Fibroblast of lung (primary cell): ENCODE measurements around the gene PDLIM5. TPM values are rescaled to one million over a fixed set of nuclear protein-coding genes. Genes with fewer than 3 reads are reported as not detected.

Source experiments
- DNase-seq, 2 donors: peaks; one replicate each; pipeline versions ENCODE4 v3.0.0 to v3.0.0-alpha.2; 2010; ENCODE audit warnings: low read depth in 2 of 2
- H2AFZ ChIP-seq: 2 replicates; pipeline ENCODE4 v1.5.1; 2012; ENCODE audit warnings: low read length, control low read depth, inconsistent platforms
- H3K27ac ChIP-seq: 2 replicates; pipeline ENCODE4 v1.5.1; 2011; ENCODE audit warnings: low read length, control low read depth; ENCODE audit not compliant: insufficient read depth
- H3K27me3 ChIP-seq: 2 replicates; pipeline ENCODE4 v1.5.1; 2011; ENCODE audit warnings: mild to moderate bottlenecking, low read length; ENCODE audit not compliant: control insufficient read depth, insufficient read depth
- H3K36me3 ChIP-seq: 2 replicates; pipeline ENCODE4 v1.5.1; 2011; ENCODE audit warnings: low read length; ENCODE audit not compliant: control insufficient read depth, insufficient read depth
- H3K4me1 ChIP-seq: 2 replicates; pipeline ENCODE4 v1.5.1; 2011; ENCODE audit warnings: low read length; ENCODE audit not compliant: control insufficient read depth, insufficient read depth; ENCODE audit errors: extremely low read depth
- H3K4me2 ChIP-seq: 2 replicates; pipeline ENCODE4 v1.5.1; 2011; ENCODE audit warnings: low read length, control low read depth; ENCODE audit not compliant: insufficient read depth; ENCODE audit errors: extremely low read depth
- H3K4me3 ChIP-seq, 4 experiments: fragments of 200-600 bp in 1 of 4; sonication (generic) in 1 of 4; replicated peaks in 1 of 4; 2 replicates each; pipeline ENCODE4 v1.5.1; 2011 to 2016; ENCODE audit warnings: low read length in 4 of 4, low read depth in 3 of 4, mild to moderate bottlenecking in 3 of 4, control low read depth in 2 of 4, inconsistent platforms in 1 of 4, mixed read lengths in 1 of 4; ENCODE audit not compliant: insufficient read depth in 1 of 4; ENCODE audit errors: control extremely low read depth in 1 of 4
- H3K79me2 ChIP-seq: 2 replicates; pipeline ENCODE4 v1.5.1; 2012; ENCODE audit warnings: mild to moderate bottlenecking, low read length, inconsistent platforms; ENCODE audit not compliant: control insufficient read depth, insufficient read depth
- H3K9ac ChIP-seq: 2 replicates; pipeline ENCODE4 v1.5.1; 2011; ENCODE audit warnings: mild to moderate bottlenecking, low read length, control low read depth; ENCODE audit not compliant: insufficient read depth
- H3K9me3 ChIP-seq: 2 replicates; pipeline ENCODE4 v1.5.1; 2012; ENCODE audit warnings: low read depth, low read length; ENCODE audit not compliant: control insufficient read depth, insufficient read depth
- H4K20me1 ChIP-seq: 2 replicates; pipeline ENCODE4 v1.5.1; 2011; ENCODE audit warnings: low read length; ENCODE audit not compliant: control insufficient read depth, insufficient read depth; ENCODE audit errors: extremely low read depth
- EZH2 ChIP-seq: IDR thresholded peaks from 2 replicates; pipeline ENCODE4 v1.5.1; 2012; ENCODE audit warnings: low read length, control low read depth, mild to moderate bottlenecking; ENCODE audit errors: missing control alignments
- polyA plus RNA-seq, 2 donors: library from polyadenylated mRNA; depleted of rRNA in 1 of 2; stranded (reverse) in 1 of 2; unstranded in 1 of 2; fragments of >200 nt; gene quantifications; 2 replicates each; pipeline ENCODE4 v1.2.1, GENCODE V29; 2011 to 2012; ENCODE audit warnings: missing spikeins in 1 of 2
- total RNA-seq: library from RNA; depleted of rRNA; stranded (reverse); fragments of >200 nt; gene quantifications from 2 replicates; pipeline ENCODE4 v1.2.1, GENCODE V29; 2014
- TF ChIP-seq, protein P1 (sequence below), 2 donors: IDR thresholded peaks in 1 of 2; conservative IDR thresholded peaks in 1 of 2; 1 replicate in 1 of 2; 2 replicates in 1 of 2; pipeline ENCODE4 v1.5.1; 2011 to 2012; ENCODE audit warnings: low read length in 2 of 2, control low read depth in 1 of 2, inconsistent platforms in 1 of 2, low read depth in 1 of 2, mild to moderate bottlenecking in 1 of 2

PDLIM5 gene
- total and polyA plus RNA-seq, 2 donors (not counting 1 experiment from before 2014, with no cell fraction given) = 28.4 to 113 TPM

DNA sequence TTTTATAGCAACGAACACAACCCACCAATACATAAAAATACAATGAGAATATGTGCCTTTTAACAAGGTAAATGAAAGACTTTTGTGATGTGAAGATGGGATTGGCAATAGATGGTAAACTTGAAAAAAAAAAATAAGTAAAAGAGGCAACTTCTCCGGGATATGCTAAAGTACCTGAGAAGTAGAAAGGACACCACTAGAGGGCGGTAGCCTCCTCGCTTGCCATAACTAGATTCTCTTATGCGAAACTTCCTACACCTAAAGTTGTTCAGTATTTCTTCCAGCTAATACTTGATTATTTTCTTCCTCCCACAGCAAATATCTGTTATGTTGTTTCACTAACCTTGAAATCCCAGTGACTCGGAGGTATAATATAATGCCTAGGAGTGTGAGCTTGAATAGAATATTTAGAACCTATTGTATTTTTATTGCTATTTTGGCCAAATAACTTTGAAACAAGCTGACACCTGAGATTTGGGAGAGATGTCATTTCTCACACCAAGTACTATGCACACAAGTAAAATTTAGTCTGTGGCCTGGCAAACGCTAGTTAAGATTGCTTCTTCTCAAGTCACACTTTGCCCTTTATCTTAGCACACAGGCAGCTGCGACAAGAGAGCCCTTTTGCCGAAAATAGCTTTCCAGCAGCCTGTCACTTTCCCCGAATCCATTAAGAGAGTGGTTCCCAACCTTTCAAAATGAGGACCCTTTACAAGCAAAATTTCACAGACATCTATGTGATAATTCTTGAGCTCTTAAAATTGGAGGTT lies 44.9 kb upstream of the PDLIM5 start:
- H3K79me2 ChIP-seq = no peaks in the 10 kb centered on the region
- H4K20me1 ChIP-seq = no peaks in the 10 kb centered on the region
- H3K36me3 ChIP-seq = no peaks in the 10 kb centered on the region
- H3K4me2 ChIP-seq = no peak overlapping the region
- peaks cover 2% of the 10 kb centered on the region for H3K4me1 ChIP-seq
- no peak overlapping the region for H3K9ac ChIP-seq
- TF ChIP-seq, protein P1, sequence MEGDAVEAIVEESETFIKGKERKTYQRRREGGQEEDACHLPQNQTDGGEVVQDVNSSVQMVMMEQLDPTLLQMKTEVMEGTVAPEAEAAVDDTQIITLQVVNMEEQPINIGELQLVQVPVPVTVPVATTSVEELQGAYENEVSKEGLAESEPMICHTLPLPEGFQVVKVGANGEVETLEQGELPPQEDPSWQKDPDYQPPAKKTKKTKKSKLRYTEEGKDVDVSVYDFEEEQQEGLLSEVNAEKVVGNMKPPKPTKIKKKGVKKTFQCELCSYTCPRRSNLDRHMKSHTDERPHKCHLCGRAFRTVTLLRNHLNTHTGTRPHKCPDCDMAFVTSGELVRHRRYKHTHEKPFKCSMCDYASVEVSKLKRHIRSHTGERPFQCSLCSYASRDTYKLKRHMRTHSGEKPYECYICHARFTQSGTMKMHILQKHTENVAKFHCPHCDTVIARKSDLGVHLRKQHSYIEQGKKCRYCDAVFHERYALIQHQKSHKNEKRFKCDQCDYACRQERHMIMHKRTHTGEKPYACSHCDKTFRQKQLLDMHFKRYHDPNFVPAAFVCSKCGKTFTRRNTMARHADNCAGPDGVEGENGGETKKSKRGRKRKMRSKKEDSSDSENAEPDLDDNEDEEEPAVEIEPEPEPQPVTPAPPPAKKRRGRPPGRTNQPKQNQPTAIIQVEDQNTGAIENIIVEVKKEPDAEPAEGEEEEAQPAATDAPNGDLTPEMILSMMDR (conservative IDR thresholded peaks at IDR 0.05 in 1 of 2, IDR thresholded peaks at IDR 0.05 in 1 of 2; ENCODE audit: low read depth in 1 of 2, low read length in 2 of 2) = peak; percentile 86 to 95
- TF ChIP-seq EZH2 = no peak
- no peak overlapping the region for H3K27ac ChIP-seq
- H3K9me3 ChIP-seq = no peaks in the 10 kb centered on the region
- H3K4me3 ChIP-seq = no peak overlapping the region
- no peak overlapping the region for H2AFZ ChIP-seq
- no peaks in the 10 kb centered on the region for H3K27me3 ChIP-seq
- peak; percentile 78 to 92 for DNase-seq

DNA sequence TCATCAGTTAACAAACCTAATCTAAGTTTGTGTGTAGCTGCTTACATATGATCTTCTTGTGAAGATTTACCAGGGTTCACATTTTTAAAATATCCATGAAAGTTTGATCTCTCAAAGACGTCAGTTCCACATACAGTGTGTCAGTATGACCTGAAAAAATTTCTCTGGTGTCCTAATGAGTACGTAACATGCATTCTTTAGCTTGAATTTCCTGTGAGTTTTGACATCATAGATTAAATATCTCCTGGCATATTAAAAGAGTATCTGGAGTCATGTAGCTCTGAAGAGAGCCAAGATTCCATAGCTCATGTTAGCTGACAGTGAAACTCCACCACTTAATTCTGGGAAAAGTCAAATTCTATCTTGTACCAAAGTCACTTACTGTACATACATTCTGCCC lies 43.9 kb upstream of the PDLIM5 start:
- TF ChIP-seq, protein P1 (conservative IDR thresholded peaks at IDR 0.05 in 1 of 2, IDR thresholded peaks at IDR 0.05 in 1 of 2; ENCODE audit: low read depth in 1 of 2, low read length in 2 of 2) = no peak
- TF ChIP-seq EZH2 = no peak
- Histone ChIP-seq H3K79me2 (no peaks in the 10 kb centered on the region), H3K4me1 (peaks cover 2% of the 10 kb centered on the region), H3K4me2 (no peak overlapping the region), H3K36me3 (no peaks in the 10 kb centered on the region), H3K27me3 (no peaks in the 10 kb centered on the region), H3K4me3 (no peak overlapping the region), H3K27ac (no peak overlapping the region), H4K20me1 (no peaks in the 10 kb centered on the region), H3K9me3 (no peaks in the 10 kb centered on the region), H2AFZ (no peak overlapping the region), H3K9ac (no peak overlapping the region)
- peak; percentile 13 to 69 for DNase-seq

DNA sequence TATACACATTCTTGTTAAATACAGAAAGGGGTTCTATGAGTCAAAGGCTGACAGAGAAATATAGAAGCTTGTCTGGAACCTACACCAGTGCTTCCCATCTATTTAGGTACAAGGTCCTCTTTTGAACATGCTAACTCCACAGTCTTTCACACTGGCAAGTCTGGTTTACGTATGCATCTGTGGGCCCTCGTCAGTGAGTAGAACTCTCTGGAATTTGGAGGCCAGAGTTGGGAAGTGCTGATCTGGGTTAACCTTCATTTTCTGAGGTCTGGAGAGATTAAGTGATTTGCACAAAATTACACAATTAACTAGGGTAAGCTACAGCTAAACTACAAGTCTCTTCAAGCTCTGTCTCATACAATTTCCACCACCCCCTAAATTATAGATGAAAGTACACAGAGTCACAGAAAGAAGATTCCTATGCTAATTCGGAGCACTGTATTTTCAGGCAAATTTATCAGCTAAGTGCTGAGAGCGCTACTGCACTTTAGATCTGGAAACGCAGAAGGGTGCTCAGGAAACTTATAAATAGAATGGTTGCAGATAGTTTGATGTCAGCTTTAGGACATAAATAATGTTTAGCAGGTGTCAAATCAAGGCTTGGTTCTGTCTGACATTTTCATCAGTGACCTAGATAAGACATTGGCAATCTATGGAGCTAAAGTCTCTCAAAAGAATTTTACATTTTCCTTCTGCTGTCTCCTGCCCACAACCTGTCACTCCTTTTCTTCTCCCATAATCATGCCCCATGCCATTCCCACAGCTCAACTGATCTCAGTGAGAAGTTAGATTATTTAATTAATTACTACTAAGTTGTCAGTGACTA lies 43.0 kb upstream of the PDLIM5 start:
- Histone ChIP-seq H4K20me1 (no peaks in the 10 kb centered on the region), H3K27ac (no peak overlapping the region), H3K4me1 (peaks cover 5% of the 10 kb centered on the region), H3K36me3 (no peaks in the 10 kb centered on the region), H2AFZ (no peak overlapping the region), H3K79me2 (no peaks in the 10 kb centered on the region), H3K27me3 (no peaks in the 10 kb centered on the region), H3K9me3 (no peaks in the 10 kb centered on the region), H3K4me3 (no peak overlapping the region), H3K4me2 (no peak overlapping the region), H3K9ac (no peak overlapping the region)
- TF ChIP-seq EZH2 = no peak
- TF ChIP-seq, protein P1 (conservative IDR thresholded peaks at IDR 0.05 in 1 of 2, IDR thresholded peaks at IDR 0.05 in 1 of 2; ENCODE audit: low read depth in 1 of 2, low read length in 2 of 2) = no peak
- peak; percentile 48 to 84 for DNase-seq
